Measurements from ENCODE around the gene RBM33.

The RBM33 gene

GRCh38 chr7:155692317-155692716 is 47.9 kb downstream of the RBM33 start:
- no peak for DNase-seq

GRCh38 chr7:155693826-155694225 is 49.4 kb downstream of the RBM33 start:
- DNase-seq, result peak in 1 of 14 donors; percentile 65

- DNase-seq, result no peak
These were observed 50.4 kb downstream of the RBM33 start for GRCh38 chr7:155694851-155695250.

- no peak for DNase-seq
These were observed 52.3 kb downstream of the RBM33 start for GRCh38 chr7:155696747-155697146.

- no peak for DNase-seq
These were observed 54.2 kb downstream of the RBM33 start for GRCh38 chr7:155698633-155699032.

- DNase-seq, result no peak
These were observed 54.7 kb downstream of the RBM33 start for GRCh38 chr7:155699180-155699579.

- no peak for DNase-seq
These were observed 56.4 kb downstream of the RBM33 start for GRCh38 chr7:155700847-155701246.

GRCh38 chr7:155701972-155702544 is 57.6 kb downstream of the RBM33 start:
- no peak for DNase-seq

GRCh38 chr7:155702616-155703015 is 58.2 kb downstream of the RBM33 start:
- no peak for DNase-seq

GRCh38 chr7:155705623-155706360 is 61.3 kb downstream of the RBM33 start:
- DNase-seq, result no peak

- no peak for DNase-seq
These were observed 61.9 kb downstream of the RBM33 start for GRCh38 chr7:155706376-155706775.

- DNase-seq, result no peak
These were observed 65.0 kb downstream of the RBM33 start for GRCh38 chr7:155709453-155709852.

- DNase-seq, result no peak
These were observed 65.6 kb downstream of the RBM33 start for GRCh38 chr7:155710031-155710430.

GRCh38 chr7:155710530-155710929 is 66.1 kb downstream of the RBM33 start:
- no peak for DNase-seq

- DNase-seq, result no peak
These were observed 66.6 kb downstream of the RBM33 start for GRCh38 chr7:155711081-155711480.

- DNase-seq, result no peak
These were observed 68.9 kb downstream of the RBM33 start for GRCh38 chr7:155713384-155713783.

GRCh38 chr7:155714702-155715101 is 70.2 kb downstream of the RBM33 start:
- DNase-seq, result no peak

- DNase-seq, result no peak
These were observed 70.8 kb downstream of the RBM33 start for GRCh38 chr7:155715111-155715805.

GRCh38 chr7:155717010-155717744 is 72.7 kb downstream of the RBM33 start:
- DNase-seq, result no peak

GRCh38 chr7:155721056-155721455 is 76.6 kb downstream of the RBM33 start:
- DNase-seq, result no peak

GRCh38 chr7:155722118-155722517 is 77.7 kb downstream of the RBM33 start:
- DNase-seq, result no peak

GRCh38 chr7:155722936-155723335 is 78.5 kb downstream of the RBM33 start:
- no peak for DNase-seq
